GM12865 (cell line): ENCODE measurements around the gene TUSC2.

Source experiments
- DNase-seq: peaks from one replicate; pipeline ENCODE4 v3.0.0; 2010; ENCODE audit warnings: low read depth
- H3K4me3 ChIP-seq: 2 replicates; pipeline ENCODE4 v1.5.1; 2011; ENCODE audit warnings: mild to moderate bottlenecking, low read depth, low read length, control low read depth
- CTCF ChIP-seq: IDR thresholded peaks from 2 replicates; pipeline ENCODE4 v1.5.1; 2011; ENCODE audit warnings: low read length, control low read depth, low read depth, inconsistent platforms; ENCODE audit not compliant: insufficient read depth; ENCODE audit errors: missing control alignments

Gene TUSC2

GRCh38 chr3:50327943-50328691 is at the start of gene TUSC2:
Gene TUSC2, minus strand, starts transcription at chr3:50328223. Its CDS starts 124 bp downstream, at chr3:50328099.
- TF ChIP-seq CTCF, result no peak
- peak within 1 kb of the TSS; percentile 92 for H3K4me3 ChIP-seq
- peak; percentile 98 for DNase-seq

GRCh38 chr3:50375258-50375931 is 47.4 kb upstream of the TUSC2 start:
- DNase-seq, result no peak
- no peak overlapping the region for H3K4me3 ChIP-seq
- TF ChIP-seq CTCF, result no peak

GRCh38 chr3:50374363-50375257 is 46.6 kb upstream of the TUSC2 start:
- no peak for DNase-seq
- TF ChIP-seq CTCF, result no peak
- no peak overlapping the region for H3K4me3 ChIP-seq

- no peak for TF ChIP-seq CTCF
- no peak overlapping the region for H3K4me3 ChIP-seq
- DNase-seq, result no peak
These were observed 45.4 kb upstream of the TUSC2 start for GRCh38 chr3:50373146-50374051.

- H3K4me3 ChIP-seq, result no peak overlapping the region
- DNase-seq, result no peak
- TF ChIP-seq CTCF, result no peak
These were observed 44.3 kb upstream of the TUSC2 start for GRCh38 chr3:50372349-50372748.

GRCh38 chr3:50371133-50371685 is 43.2 kb upstream of the TUSC2 start:
- H3K4me3 ChIP-seq, result no peak overlapping the region
- TF ChIP-seq CTCF, result no peak
- peak; percentile 34 for DNase-seq
